Measurements from ENCODE around the gene UCKL1.
A peak's percentile ranks its signal among the peaks of the same experiment; 100 is the strongest.
"Not testable (repeated sequence)": the region's sequence is repeated elsewhere in the genome, so short reads cannot be mapped to it uniquely, and the experiment has no call there.

The UCKL1 gene

GRCh38 chr20:63955827-63956663 is at the start of gene UCKL1:
Gene UCKL1, minus strand, starts transcription at chr20:63956416. Its CDS starts 44 bp downstream, at chr20:63956372.
- DNase-seq (ENCODE audit: low read depth), result peak; percentile 88

DNA sequence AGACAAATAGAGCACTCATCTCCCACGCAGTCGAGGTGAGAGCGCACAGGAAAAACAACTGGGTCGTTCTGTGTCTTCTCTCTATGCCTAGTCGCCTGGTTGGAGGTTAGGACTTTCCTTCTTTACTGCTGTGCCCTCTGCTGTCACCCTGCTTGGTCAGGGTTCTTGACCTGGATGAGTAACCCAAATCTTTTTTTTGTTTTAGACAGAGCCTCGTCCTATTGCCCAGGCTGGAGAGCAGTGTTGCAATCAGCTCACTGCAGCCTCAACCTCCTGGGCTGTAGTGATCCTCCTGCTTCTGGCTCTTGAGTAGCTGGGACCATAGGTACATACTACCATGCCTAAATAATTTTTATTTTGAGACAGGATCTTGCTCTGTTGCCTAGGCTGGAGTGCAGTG is 49.2 kb upstream of the UCKL1 start:
- peak; percentile 26 for DNase-seq (ENCODE audit: low read depth)

DNA sequence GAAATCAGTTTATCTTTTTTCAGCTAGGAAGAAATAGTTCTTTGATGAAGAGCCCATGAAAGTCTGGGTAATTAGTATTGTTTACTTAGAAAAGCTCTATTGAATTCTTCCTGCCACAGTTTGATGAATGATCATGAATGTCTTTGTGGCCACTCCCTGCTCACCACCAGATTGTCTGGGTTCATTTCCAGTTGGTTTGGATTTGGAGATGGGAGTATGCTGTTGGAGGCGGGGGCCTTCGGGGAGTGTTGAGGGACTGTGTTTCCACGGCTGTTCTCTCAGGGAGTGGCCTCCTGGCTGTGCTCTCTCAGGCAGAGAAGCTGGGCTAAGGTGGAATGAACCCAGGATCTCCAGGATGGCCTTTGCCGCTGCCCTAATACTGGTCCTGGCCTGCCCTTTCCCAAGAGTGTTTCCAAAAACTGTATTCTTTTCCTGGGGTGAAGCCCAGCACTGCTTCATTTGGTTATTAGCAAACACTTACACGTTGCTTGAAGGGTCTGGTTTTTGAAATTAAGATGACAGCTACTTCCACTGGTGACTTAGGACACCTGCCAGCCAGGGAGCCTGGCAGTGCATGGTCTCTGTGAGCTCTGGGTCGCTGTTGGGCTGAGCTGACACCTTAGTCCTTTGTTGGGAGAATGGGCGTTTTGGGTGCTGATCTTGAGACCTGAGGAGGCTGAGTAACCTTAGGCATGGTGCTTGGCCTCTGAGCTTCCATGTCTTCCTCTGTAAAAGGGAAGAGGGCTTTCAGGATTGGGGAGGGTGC is 47.9 kb upstream of the UCKL1 start:
- DNase-seq (ENCODE audit: low read depth), result no peak

DNA sequence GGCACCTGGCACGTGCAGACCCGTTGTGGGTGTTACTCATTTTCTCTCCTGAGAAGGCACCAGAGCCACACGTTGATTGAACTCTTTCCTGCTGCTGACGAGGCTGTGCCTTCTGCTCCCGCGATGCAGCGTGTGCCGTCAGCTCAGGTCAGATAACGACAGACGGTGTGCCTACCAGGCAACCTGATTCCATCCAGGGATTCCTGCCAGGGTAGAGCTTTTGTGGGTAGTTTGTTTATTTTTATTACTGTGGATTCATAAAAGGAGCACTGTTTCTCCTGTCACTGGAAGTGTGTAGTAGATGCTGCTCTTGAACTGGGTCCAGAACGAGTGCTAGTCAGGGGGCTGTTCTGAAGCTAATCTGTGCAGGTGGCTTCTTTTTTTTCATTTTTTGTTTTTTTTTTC is 45.4 kb upstream of the UCKL1 start:
- no peak for DNase-seq (ENCODE audit: low read depth)

DNA sequence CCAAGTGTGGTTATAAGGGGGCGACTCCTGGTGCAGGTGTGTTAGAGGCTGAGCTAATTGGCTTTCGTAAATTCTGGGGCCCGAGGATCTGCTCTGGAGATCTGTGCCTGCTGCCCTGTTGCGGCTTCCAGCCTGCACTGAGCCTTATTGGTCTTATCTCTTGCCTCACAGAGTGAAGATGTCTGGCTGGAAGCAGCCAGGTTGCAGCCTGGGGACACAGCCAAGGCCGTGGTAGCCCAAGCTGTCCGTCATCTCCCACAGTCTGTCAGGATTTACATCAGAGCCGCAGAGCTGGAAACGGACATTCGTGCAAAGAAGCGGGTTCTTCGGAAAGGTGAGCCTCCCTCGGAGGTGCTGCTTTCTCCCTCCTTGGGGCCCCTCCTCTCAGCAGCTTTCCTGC is 44.7 kb upstream of the UCKL1 start:
- no peak for DNase-seq (ENCODE audit: low read depth)

- DNase-seq (ENCODE audit: low read depth), result no peak
Observed at GRCh38 chr20:63982937-63983336, 26.7 kb upstream of the UCKL1 start.

DNA sequence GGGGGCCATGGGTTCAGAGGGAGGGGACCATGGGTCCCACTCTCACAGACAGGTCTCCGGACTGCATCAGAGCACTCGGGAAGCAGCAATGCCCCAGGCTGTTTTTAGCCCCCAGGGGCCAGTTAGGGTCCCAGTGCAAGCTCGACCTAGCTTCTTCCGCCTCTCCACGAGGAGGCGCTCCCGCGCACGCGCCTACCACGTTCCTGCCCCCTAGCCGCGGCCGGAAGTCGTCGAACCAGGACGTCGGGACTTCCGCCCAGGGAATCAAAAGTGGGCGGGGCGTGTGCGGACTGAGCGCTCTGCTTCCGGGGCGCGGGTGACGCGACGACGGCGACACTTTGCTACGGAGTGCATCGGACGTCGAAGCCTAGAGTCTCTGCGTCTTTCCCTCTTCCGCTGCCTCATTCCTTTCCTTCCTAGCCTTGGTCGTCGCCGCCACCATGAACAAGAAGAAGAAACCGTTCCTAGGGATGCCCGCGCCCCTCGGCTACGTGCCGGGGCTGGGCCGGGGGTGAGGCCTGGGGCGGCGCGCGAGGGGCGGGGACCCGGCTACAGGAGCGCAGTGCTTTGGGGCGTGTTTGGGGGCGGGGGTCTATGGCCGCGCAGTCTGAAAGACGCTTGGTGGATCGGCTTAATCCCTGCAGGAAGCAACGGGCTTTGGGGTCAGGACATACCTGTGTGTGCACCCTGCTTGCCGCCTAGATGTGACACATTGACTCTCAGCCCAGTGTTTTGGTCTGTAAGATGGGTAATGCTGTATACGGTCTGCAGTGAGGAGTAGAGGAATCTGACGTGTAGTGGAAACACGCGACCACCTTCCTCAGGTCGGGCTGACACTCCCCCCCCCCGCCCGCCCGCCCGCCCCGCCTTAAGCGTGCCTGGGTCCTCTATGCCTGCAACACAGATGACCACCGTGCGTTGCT is 24.9 kb upstream of the UCKL1 start, which contains the start of gene PRPF6:
Gene PRPF6 (plus strand): TSS at position 327 of the 923 bp plus-strand sequence. CDS start 114 bp downstream, at position 441.
- peak; percentile 93 for DNase-seq (ENCODE audit: low read depth)

DNA sequence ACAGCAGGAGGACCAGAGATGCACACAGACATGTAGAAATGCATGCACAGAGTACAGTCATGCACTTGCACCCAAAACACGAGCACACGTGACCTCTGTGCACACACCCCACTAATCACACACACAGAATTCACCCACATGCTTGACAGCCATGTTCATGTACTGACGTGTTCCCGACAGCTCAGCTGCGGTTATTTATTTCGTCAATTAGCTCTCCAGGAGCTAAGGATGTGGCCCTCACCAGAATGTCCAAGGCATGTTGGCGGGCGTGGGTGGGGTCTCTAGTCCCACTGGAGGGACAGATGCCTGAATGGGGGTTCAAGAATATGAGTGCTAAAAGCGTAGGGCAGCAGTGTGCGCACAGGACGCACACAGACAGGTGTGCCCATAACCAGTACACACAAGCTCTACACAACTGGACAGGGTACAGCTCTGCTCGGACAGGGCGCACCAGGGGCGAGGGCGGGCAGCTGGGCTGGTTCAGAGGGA is 24.1 kb upstream of the UCKL1 start:
- no peak for DNase-seq (ENCODE audit: low read depth)

DNA sequence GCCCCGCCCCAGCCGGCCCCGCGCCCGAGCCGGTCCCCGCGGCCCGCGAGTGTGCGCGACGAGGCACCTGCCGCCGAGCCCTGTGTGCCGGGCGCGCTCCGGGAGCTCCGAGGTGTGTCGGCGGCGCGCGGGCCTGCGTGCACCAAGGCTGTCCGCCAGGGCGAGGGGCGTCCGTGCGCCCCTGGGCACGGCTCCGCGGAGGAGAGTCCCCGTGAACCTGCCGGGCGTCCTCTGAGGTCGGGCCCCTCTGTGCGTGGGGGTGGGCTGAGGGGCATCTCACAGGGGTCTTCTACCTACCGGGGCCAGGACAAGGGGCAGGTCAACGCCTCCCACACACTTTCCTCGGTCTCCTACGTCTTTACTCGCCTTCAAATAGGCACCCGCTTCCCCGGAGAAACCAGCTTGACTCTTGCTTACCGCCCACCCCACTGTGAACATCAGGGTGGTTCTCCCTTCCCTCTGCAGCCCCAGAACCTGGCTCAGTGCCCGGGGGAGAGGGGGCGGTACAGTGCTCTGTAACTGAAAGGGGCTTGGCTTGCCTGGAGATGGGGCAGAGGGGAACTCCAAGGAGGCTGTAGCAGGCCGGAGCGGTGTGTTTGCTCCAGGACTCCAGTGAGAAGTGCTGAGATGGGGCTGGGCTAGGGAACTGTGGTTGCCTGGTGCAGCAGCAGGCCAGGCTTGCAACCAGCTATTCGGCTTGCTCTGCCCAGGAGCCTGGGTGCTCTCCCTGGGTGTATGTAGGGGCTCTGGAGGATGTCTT is 23.5 kb upstream of the UCKL1 start, which contains the start of gene SAMD10:
Gene SAMD10 (minus strand): TSS at position 86 of the 760 bp plus-strand sequence. CDS start 175 bp downstream, outside the sequence.
- no peak for DNase-seq (ENCODE audit: low read depth)

DNA sequence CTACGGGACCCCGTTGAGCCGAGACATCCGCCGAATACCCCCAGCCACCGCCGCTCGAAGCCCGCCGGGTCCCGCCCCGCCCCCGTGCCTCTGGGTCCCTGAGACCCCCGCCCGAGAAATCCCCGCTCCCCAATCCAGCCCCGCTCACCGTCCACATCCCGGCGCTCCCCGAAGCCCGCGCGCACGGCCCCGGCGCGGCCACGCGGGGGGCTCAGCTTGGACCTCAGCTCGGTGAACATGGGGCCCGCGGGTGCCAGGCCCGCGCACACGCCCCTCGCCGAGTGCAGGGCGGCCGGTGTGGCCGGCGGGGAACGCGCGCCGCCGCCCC is 23.0 kb upstream of the UCKL1 start:
- no peak for DNase-seq (ENCODE audit: low read depth)

DNA sequence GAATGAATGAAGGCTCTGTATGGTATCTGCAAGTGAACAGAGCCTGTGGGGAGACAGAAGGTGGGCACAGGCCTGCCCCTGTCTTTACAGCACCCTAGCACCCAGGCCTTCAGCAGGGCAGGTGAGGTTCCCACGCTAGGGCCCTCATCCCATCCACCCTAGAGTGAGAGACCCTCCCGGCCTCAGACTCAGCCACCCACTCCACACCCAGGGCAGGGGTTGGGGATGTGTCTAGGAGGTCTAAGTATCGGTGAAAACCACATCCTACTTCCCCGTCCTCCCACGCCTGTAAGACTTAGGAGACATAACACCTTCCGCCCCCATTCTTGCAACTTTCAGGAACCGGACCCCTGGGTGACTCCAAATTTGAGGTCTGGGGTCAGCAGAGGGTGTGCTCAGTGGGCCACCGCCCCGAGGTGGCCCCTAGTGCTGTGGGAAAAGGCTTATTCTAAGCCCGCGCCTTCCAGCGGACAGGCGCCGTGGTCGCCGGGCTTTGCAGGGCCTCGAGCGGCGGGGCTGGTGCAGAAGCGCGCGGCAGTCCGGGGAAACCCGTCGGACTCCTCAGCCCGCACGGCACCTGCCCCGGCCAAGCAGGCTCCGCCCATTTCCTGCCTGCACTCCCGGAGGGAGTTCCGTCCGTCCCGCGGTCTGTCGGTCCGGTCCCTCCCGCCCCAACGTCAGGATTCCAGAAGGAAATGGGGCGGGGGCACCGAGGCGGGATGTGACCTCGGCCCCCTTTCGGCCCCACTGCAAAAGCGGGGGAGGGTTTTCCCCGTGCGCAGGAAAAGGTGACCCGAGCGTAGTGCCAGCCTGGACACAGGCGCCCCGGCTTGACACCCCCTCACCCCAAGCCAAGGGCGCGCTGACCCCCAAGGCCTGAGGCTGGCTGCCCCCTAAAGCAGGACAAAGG is 22.4 kb upstream of the UCKL1 start:
- no peak for DNase-seq (ENCODE audit: low read depth)

GRCh38 chr20:63977739-63978276 is 21.6 kb upstream of the UCKL1 start:
- peak; percentile 29 for DNase-seq (ENCODE audit: low read depth)

DNA sequence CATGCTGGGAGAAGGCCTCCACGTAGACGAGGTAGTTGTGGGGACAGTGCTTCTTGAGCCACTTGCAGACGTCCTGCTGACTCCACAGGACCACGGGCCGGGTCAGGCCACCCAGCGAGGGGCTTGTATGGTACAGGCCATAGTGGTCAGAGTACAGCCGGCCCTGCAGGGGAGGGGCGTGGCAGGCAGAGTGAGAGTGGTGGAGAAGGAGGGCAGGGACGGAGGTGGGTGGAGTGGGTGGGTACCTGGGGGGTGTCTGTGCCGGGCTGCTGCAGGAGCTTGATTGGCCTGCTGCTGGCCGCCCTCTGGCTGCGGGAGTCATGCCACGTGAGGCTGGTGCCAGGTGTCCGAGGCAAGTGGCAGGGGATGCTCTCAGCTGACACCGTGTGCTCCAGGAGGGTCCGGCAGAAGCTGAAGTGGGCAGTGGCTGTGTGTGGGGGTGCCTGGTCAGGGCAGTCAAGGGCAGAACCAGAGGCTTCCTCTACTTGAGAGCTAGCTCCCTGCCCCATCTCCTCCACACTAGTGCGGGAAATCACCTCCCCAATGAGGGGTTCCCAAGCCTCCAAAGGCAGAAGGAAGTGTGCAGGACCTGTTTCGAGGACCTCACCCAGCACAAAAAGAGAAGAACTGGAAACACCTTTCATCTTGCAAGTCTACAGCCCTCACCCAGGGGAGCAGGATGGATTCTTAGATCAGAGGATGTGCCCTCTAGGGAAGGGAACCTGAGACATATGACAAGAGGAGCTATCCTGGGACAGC is 20.9 kb upstream of the UCKL1 start:
- no peak for DNase-seq (ENCODE audit: low read depth)

DNA sequence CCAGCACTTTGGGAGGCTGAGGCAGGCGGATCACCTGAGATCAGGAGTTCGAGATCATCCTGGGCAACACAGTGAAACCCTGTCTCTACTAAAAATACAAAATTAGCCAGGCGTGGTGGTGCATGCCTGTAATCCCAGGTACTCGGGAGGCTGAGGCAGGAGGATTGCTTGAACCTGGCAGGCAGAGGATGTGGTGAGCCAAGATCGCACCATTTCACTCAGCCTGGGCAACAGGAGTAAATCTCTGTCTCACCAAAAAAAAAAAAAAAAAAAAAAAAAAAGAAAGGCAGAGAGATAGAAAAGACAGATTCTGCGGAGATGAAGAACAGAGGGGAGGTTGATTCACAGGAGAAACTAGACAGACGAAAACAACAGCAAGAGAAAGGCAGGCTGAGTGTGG is 20.3 kb upstream of the UCKL1 start:
- DNase-seq (ENCODE audit: low read depth), result not testable (repeated sequence)

DNA sequence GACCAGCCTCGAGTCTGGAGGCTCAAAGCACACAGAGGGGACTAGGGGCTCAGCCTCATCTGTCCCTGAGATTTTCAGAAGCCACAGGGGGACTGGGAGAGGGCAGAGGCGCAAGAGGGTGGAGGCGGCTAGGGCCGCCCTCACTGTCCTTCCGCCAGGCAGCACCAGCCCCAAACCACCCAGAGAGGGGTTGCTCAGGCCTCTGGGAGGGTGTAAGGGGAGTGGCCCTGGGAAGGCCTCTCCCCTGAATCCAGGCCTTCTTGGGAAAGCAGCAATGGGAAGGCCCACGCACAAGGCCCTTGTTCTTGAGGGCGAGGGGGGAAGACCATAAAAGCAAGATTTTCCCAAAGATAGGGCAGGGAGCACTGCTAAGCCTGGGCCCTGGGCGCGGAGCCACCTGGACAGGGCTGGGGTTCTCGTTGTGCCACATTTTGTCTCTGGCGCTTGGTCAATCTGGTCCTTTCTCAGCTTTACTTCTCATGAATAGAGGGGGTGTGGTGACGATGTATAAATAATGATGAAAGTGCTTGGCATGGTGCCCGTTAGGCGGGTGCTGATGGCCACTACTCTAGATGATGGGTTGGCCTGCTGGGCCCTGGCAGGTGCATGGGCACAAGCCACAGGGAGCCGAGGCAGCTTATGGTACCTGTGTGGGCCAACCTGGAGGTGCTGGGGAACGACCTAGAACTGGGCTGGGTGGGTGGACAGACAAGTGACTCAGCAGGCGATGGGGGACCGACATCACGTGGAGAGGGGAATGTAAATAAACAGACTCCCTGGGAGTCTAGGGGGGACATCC is 18.4 kb upstream of the UCKL1 start:
- no peak for DNase-seq (ENCODE audit: low read depth)

- peak; percentile 79 for DNase-seq (ENCODE audit: low read depth)
Observed at GRCh38 chr20:63973636-63974401, 17.6 kb upstream of the UCKL1 start.

- DNase-seq (ENCODE audit: low read depth), result no peak
Observed at GRCh38 chr20:63973160-63973479, 16.9 kb upstream of the UCKL1 start.
